ENCODE results near the gene SLC43A1.

The SLC43A1 gene

DNA sequence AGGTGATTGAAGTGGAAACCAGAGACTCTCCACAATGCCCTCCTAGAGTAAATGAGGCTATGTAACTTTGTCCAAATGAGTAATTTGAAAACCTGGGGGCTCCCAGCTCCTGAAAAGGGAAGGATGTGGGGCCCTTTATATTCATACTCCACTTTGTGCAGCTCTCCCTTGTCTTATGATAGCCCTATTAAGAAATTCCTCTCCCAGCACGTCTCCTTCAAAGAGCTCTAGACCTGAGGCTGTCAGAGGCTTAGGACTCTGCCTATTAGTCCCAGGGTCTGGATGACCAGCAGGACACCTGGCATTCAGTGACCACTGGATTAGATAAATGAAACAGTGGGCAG, 2.1 kb downstream of the SLC43A1 start:
- no peak overlapping the region for H4K8ac ChIP-seq (ENCODE audit: low read length)
- H3K4me3 ChIP-seq (ENCODE audit: insufficient read depth in 1 of 2, low read depth in 1 of 2, low read length in 2 of 2): peak overlapping the region in 1 of 2 experiments; percentile 84
- no peak overlapping the region for H3K27ac ChIP-seq (ENCODE audit: low read length, poor library complexity, severe bottlenecking)
- 56% methylated on average over 1 of the region's 1 CpG for WGBS
- no peak overlapping the region for H3K4me2 ChIP-seq (ENCODE audit: low read length, poor library complexity, severe bottlenecking)
- no peak overlapping the region for H3K4ac ChIP-seq (ENCODE audit: low read depth in 1 of 2, low read length in 2 of 2)
- H3K36me3 ChIP-seq (ENCODE audit: control insufficient read depth in 1 of 2, insufficient read depth in 2 of 2, low read depth in 1 of 2, low read length in 2 of 2): no peaks in the 10 kb centered on the region
- H3K18ac ChIP-seq (ENCODE audit: low read depth in 1 of 2, low read length in 2 of 2): no peak overlapping the region
- H3K79me1 ChIP-seq (replicated peaks; ENCODE audit: low read length, poor library complexity, severe bottlenecking): no peaks in the 10 kb centered on the region
- no peak overlapping the region for H2BK12ac ChIP-seq (ENCODE audit: low read length in 2 of 2)
- DNase-seq: no peak
- H2AK5ac ChIP-seq (ENCODE audit: low read length, severe bottlenecking): no peak overlapping the region
- H4K91ac ChIP-seq (ENCODE audit: low read length): no peak overlapping the region
- H3K9me3 ChIP-seq (ENCODE audit: control insufficient read depth, low read length): no peaks in the 10 kb centered on the region
- H3K14ac ChIP-seq (ENCODE audit: low read length in 2 of 2): no peak overlapping the region
- H2AFZ ChIP-seq (ENCODE audit: low read depth, low read length): no peak overlapping the region
- no peak overlapping the region for H3K23ac ChIP-seq (ENCODE audit: low read length in 2 of 2)
- H3K4me1 ChIP-seq (ENCODE audit: control insufficient read depth, insufficient read depth, low read depth, low read length): peaks cover 14% of the 10 kb centered on the region
- no peak overlapping the region for H3K9ac ChIP-seq (ENCODE audit: low read length)
- no peak overlapping the region for H2BK15ac ChIP-seq (ENCODE audit: low read depth, poor library complexity, severe bottlenecking)
- H3K27me3 ChIP-seq (ENCODE audit: control insufficient read depth in 1 of 2, insufficient read depth in 1 of 2, low read length in 2 of 2): no peaks in the 10 kb centered on the region
- no peak overlapping the region for H2BK5ac ChIP-seq (ENCODE audit: low read depth, low read length, poor library complexity, severe bottlenecking)
- H2BK120ac ChIP-seq (ENCODE audit: low read depth, low read length): no peak overlapping the region

GRCh38 chr11:57512646-57513451, 2.7 kb downstream of the SLC43A1 start:
- Histone ChIP-seq H3K4me2 (ENCODE audit: low read length, poor library complexity, severe bottlenecking) (no peak overlapping the region), H2BK12ac (ENCODE audit: low read length in 2 of 2) (no peak overlapping the region), H3K18ac (ENCODE audit: low read depth in 1 of 2, low read length in 2 of 2) (no peak overlapping the region), H3K9ac (ENCODE audit: low read length) (no peak overlapping the region), H2BK15ac (ENCODE audit: low read depth, poor library complexity, severe bottlenecking) (no peak overlapping the region), H3K79me1 (replicated peaks; ENCODE audit: low read length, poor library complexity, severe bottlenecking) (no peaks in the 10 kb centered on the region), H4K91ac (ENCODE audit: low read length) (no peak overlapping the region), H3K27me3 (ENCODE audit: control insufficient read depth in 1 of 2, insufficient read depth in 1 of 2, low read length in 2 of 2) (no peaks in the 10 kb centered on the region), H3K4ac (ENCODE audit: low read depth in 1 of 2, low read length in 2 of 2) (no peak overlapping the region), H3K9me3 (ENCODE audit: control insufficient read depth, low read length) (no peaks in the 10 kb centered on the region), H3K4me3 (ENCODE audit: insufficient read depth in 1 of 2, low read depth in 1 of 2, low read length in 2 of 2) (no peak overlapping the region), H2BK5ac (ENCODE audit: low read depth, low read length, poor library complexity, severe bottlenecking) (no peak overlapping the region), H2AK5ac (ENCODE audit: low read length, severe bottlenecking) (no peak overlapping the region), H2BK120ac (ENCODE audit: low read depth, low read length) (no peak overlapping the region), H3K27ac (ENCODE audit: low read length, poor library complexity, severe bottlenecking) (no peak overlapping the region), H3K36me3 (ENCODE audit: control insufficient read depth in 1 of 2, insufficient read depth in 2 of 2, low read depth in 1 of 2, low read length in 2 of 2) (no peaks in the 10 kb centered on the region), H4K8ac (ENCODE audit: low read length) (no peak overlapping the region), H3K14ac (ENCODE audit: low read length in 2 of 2) (no peak overlapping the region), H3K4me1 (ENCODE audit: control insufficient read depth, insufficient read depth, low read depth, low read length) (peaks cover 14% of the 10 kb centered on the region), H2AFZ (ENCODE audit: low read depth, low read length) (no peak overlapping the region), H3K23ac (ENCODE audit: low read length in 2 of 2) (no peak overlapping the region)
- DNase-seq: no peak
- WGBS: 93% methylated on average over 12 of the region's 12 CpGs

DNA sequence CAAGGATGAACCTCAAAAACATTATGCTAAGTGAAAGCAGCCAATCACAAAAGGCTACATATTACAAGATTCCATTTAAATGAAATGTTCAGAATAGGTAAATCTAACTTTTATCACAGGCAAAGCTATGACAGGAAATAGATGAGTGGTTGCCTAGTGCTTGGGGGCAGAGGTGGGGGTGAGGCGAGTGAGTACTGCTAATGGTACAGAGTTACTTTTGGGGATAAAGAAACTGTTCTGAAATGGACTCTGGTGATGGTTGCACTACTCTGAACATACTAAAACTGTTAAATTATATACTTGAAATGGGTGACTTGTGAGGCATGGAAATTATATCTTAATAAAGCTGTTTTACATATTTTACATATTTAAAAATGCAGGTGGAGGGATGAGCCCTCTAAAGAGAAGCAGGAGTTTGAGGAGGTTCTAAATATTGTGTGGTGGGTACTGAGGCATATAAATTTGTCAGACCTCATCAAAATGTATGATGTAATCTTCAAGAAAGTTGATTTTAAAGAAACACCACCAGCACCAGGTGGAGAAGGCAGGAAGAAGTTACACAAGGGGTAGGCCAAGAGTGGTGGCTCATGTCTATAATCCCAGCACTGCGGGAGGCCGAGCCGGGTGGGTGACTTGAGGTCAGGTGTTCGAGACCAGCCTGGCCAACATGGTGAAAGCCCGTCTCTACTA, 3.6 kb downstream of the SLC43A1 start:
- H2BK120ac ChIP-seq (ENCODE audit: low read depth, low read length): no peak overlapping the region
- no peak for DNase-seq
- no peak overlapping the region for H4K91ac ChIP-seq (ENCODE audit: low read length)
- H3K79me1 ChIP-seq (replicated peaks; ENCODE audit: low read length, poor library complexity, severe bottlenecking): no peaks in the 10 kb centered on the region
- no peak overlapping the region for H2AFZ ChIP-seq (ENCODE audit: low read depth, low read length)
- H3K4me2 ChIP-seq (ENCODE audit: low read length, poor library complexity, severe bottlenecking): no peak overlapping the region
- WGBS: 93% methylated on average over 6 of the region's 6 CpGs
- H3K4ac ChIP-seq (ENCODE audit: low read depth in 1 of 2, low read length in 2 of 2): no peak overlapping the region
- no peak overlapping the region for H2BK12ac ChIP-seq (ENCODE audit: low read length in 2 of 2)
- H3K9me3 ChIP-seq (ENCODE audit: control insufficient read depth, low read length): no peaks in the 10 kb centered on the region
- H4K8ac ChIP-seq (ENCODE audit: low read length): no peak overlapping the region
- H3K18ac ChIP-seq (ENCODE audit: low read depth in 1 of 2, low read length in 2 of 2): no peak overlapping the region
- H2AK5ac ChIP-seq (ENCODE audit: low read length, severe bottlenecking): no peak overlapping the region
- no peak overlapping the region for H3K9ac ChIP-seq (ENCODE audit: low read length)
- no peak overlapping the region for H3K27ac ChIP-seq (ENCODE audit: low read length, poor library complexity, severe bottlenecking)
- no peak overlapping the region for H3K14ac ChIP-seq (ENCODE audit: low read length in 2 of 2)
- H3K27me3 ChIP-seq (ENCODE audit: control insufficient read depth in 1 of 2, insufficient read depth in 1 of 2, low read length in 2 of 2): no peaks in the 10 kb centered on the region
- H2BK15ac ChIP-seq (ENCODE audit: low read depth, poor library complexity, severe bottlenecking): no peak overlapping the region
- H3K36me3 ChIP-seq (ENCODE audit: control insufficient read depth in 1 of 2, insufficient read depth in 2 of 2, low read depth in 1 of 2, low read length in 2 of 2): no peaks in the 10 kb centered on the region
- no peak overlapping the region for H2BK5ac ChIP-seq (ENCODE audit: low read depth, low read length, poor library complexity, severe bottlenecking)
- H3K4me3 ChIP-seq (ENCODE audit: insufficient read depth in 1 of 2, low read depth in 1 of 2, low read length in 2 of 2): no peak overlapping the region
- peaks cover 14% of the 10 kb centered on the region for H3K4me1 ChIP-seq (ENCODE audit: control insufficient read depth, insufficient read depth, low read depth, low read length)
- H3K23ac ChIP-seq (ENCODE audit: low read length in 2 of 2): no peak overlapping the region

DNA sequence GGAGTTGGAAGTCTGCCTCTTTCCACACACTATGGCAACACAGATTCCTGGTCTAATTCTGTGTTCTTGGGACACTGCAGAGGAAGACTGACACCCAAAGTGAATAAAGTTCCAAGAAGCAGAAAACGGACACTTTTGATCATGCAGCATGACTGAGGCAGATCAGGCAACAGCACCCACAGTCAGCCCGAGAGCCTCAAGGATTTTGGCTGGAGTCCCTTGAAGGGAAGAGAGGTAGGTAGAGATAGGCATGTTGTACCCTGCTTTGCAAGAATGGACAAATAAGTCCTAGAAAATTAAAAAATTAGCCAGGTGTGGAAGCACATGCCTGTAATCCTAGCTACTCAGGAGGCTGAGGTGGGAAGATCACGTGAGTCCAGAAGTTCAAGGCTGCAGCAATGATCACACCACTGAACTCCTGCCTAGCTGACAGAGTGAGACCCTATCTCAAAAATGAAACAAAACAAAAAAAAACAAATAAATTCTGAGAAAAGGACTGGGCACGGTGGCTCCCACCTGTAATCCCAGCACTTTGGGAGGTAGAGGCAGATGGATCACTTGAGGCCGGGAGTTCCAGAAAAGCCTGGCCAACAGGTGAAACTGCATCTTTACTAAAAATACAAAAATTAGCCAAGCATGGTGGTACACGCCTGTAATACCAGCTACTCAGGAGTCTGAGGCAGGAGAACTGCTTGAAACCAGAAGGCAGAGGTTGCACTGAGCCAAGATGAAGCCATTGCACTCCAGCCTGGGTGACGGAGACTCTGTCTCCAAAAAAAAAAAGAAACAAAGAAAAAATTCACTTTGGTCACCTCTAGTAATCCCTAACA, 6.9 kb downstream of the SLC43A1 start:
- H3K23ac ChIP-seq (ENCODE audit: low read length in 2 of 2): no peak overlapping the region
- H2BK120ac ChIP-seq (ENCODE audit: low read depth, low read length): no peak overlapping the region
- no peak overlapping the region for H4K91ac ChIP-seq (ENCODE audit: low read length)
- no peaks in the 10 kb centered on the region for H3K79me1 ChIP-seq (replicated peaks; ENCODE audit: low read length, poor library complexity, severe bottlenecking)
- 93% methylated on average over 7 of the region's 7 CpGs for WGBS
- no peaks in the 10 kb centered on the region for H3K4me1 ChIP-seq (ENCODE audit: control insufficient read depth, insufficient read depth, low read depth, low read length)
- no peak overlapping the region for H3K4me3 ChIP-seq (ENCODE audit: insufficient read depth in 1 of 2, low read depth in 1 of 2, low read length in 2 of 2)
- no peak overlapping the region for H4K8ac ChIP-seq (ENCODE audit: low read length)
- H3K4me2 ChIP-seq (ENCODE audit: low read length, poor library complexity, severe bottlenecking): no peak overlapping the region
- H3K18ac ChIP-seq (ENCODE audit: low read depth in 1 of 2, low read length in 2 of 2): no peak overlapping the region
- H3K27ac ChIP-seq (ENCODE audit: low read length, poor library complexity, severe bottlenecking): no peak overlapping the region
- H2BK15ac ChIP-seq (ENCODE audit: low read depth, poor library complexity, severe bottlenecking): no peak overlapping the region
- no peak overlapping the region for H2BK12ac ChIP-seq (ENCODE audit: low read length in 2 of 2)
- no peak overlapping the region for H2AFZ ChIP-seq (ENCODE audit: low read depth, low read length)
- H3K4ac ChIP-seq (ENCODE audit: low read depth in 1 of 2, low read length in 2 of 2): no peak overlapping the region
- H2AK5ac ChIP-seq (ENCODE audit: low read length, severe bottlenecking): no peak overlapping the region
- no peaks in the 10 kb centered on the region for H3K9me3 ChIP-seq (ENCODE audit: control insufficient read depth, low read length)
- H2BK5ac ChIP-seq (ENCODE audit: low read depth, low read length, poor library complexity, severe bottlenecking): no peak overlapping the region
- no peak overlapping the region for H3K14ac ChIP-seq (ENCODE audit: low read length in 2 of 2)
- H3K36me3 ChIP-seq (ENCODE audit: control insufficient read depth in 1 of 2, insufficient read depth in 2 of 2, low read depth in 1 of 2, low read length in 2 of 2): peaks cover 0 to 10% of the 10 kb centered on the region in 2 experiments
- H3K9ac ChIP-seq (ENCODE audit: low read length): no peak overlapping the region
- H3K27me3 ChIP-seq (ENCODE audit: control insufficient read depth in 1 of 2, insufficient read depth in 1 of 2, low read length in 2 of 2): no peaks in the 10 kb centered on the region
- DNase-seq: no peak

Measured in mesenchymal stem cell (in vitro differentiated cells and primary cell).